HG02943 (cell line): ENCODE data around the gene NELL1.

ENCODE experiments used
- ATAC-seq: cut with Tn5 transposase; IDR thresholded peaks from one replicate; pipeline ENCODE4 v1.9.1; 2021; ENCODE audit warnings: mild to moderate bottlenecking, low read depth, moderate library complexity; ENCODE audit not compliant: unreplicated experiment

NELL1 gene

GRCh38 chr11:21529187-21529586, 859.8 kb downstream of the NELL1 start:
- no peak for ATAC-seq

GRCh38 chr11:21534288-21534687, 864.9 kb downstream of the NELL1 start:
- ATAC-seq, result no peak

GRCh38 chr11:21537980-21538379, 868.6 kb downstream of the NELL1 start:
- no peak for ATAC-seq

GRCh38 chr11:21541187-21541751, 871.9 kb downstream of the NELL1 start:
- ATAC-seq, result no peak

- no peak for ATAC-seq
Observed at GRCh38 chr11:21543901-21544300, 874.5 kb downstream of the NELL1 start.

- no peak for ATAC-seq
Observed at GRCh38 chr11:21545699-21546098, 876.3 kb downstream of the NELL1 start.

GRCh38 chr11:21546703-21547102, 877.3 kb downstream of the NELL1 start:
- no peak for ATAC-seq

GRCh38 chr11:21552911-21553310, 883.5 kb downstream of the NELL1 start:
- no peak for ATAC-seq

GRCh38 chr11:21553795-21554194, 884.4 kb downstream of the NELL1 start:
- no peak for ATAC-seq

- ATAC-seq, result no peak
Observed at GRCh38 chr11:21554284-21554683, 884.9 kb downstream of the NELL1 start.

- ATAC-seq, result no peak
Observed at GRCh38 chr11:21556926-21557325, 887.5 kb downstream of the NELL1 start.

GRCh38 chr11:21560466-21560975, 891.1 kb downstream of the NELL1 start:
- ATAC-seq, result no peak

- no peak for ATAC-seq
Observed at GRCh38 chr11:21561581-21561980, 892.2 kb downstream of the NELL1 start.

- ATAC-seq, result no peak
Observed at GRCh38 chr11:21564095-21564494, 894.7 kb downstream of the NELL1 start.

GRCh38 chr11:21564833-21565682, 895.7 kb downstream of the NELL1 start:
- no peak for ATAC-seq

GRCh38 chr11:21566521-21567117, 897.2 kb downstream of the NELL1 start:
- no peak for ATAC-seq

- no peak for ATAC-seq
Observed at GRCh38 chr11:21567645-21568290, 898.4 kb downstream of the NELL1 start.

GRCh38 chr11:21572210-21572609, 902.8 kb downstream of the NELL1 start:
- no peak for ATAC-seq

GRCh38 chr11:21582791-21583190, 913.4 kb downstream of the NELL1 start:
- no peak for ATAC-seq

GRCh38 chr11:21588754-21589153, 919.4 kb downstream of the NELL1 start:
- no peak for ATAC-seq

- no peak for ATAC-seq
Observed at GRCh38 chr11:21602699-21603098, 933.3 kb downstream of the NELL1 start.
